HCT116 (cell line): ENCODE results near the gene PHF21B.

Experiments used
- CBX3 ChIP-seq: IDR thresholded peaks from 2 replicates; pipeline ENCODE4 v1.6.1; 2012; ENCODE audit warnings: low read depth
- CTCF ChIP-seq, 3 experiments: fragments of 200-600 bp in 1 of 3; sonication (generic) in 1 of 3; IDR thresholded peaks in 2 of 3; conservative IDR thresholded peaks in 1 of 3; 2 replicates each; pipeline ENCODE4 v1.5.1; 2012 to 2017; ENCODE audit warnings: low read depth in 2 of 3, low read length in 2 of 3, antibody characterized with exemption in 1 of 3, borderline replicate concordance in 1 of 3, control low read depth in 1 of 3, mild to moderate bottlenecking in 1 of 3, mixed read lengths in 1 of 3, mixed run types in 1 of 3, moderate library complexity in 1 of 3; ENCODE audit not compliant: insufficient read depth in 1 of 3
- EGR1 ChIP-seq: IDR thresholded peaks from 2 replicates; pipeline ENCODE4 v1.6.1; 2012; ENCODE audit warnings: low read depth
- EZH2 ChIP-seq: fragments of 200-600 bp; sonication (generic); IDR thresholded peaks from 2 replicates; pipeline ENCODE4 v1.6.1; 2017; ENCODE audit warnings: antibody characterized with exemption, mixed run types
- POLR2A ChIP-seq: IDR thresholded peaks from 2 replicates; pipeline ENCODE4 v1.7.0; 2011; ENCODE audit warnings: borderline replicate concordance; ENCODE audit not compliant: insufficient read depth, insufficient read length; ENCODE audit errors: extremely low read depth
- POLR2AphosphoS5 ChIP-seq: IDR thresholded peaks from 2 replicates; pipeline ENCODE4 v1.6.1; 2011; ENCODE audit warnings: mild to moderate bottlenecking, low read depth, low read length, moderate library complexity
- RAD21 ChIP-seq: IDR thresholded peaks from 2 replicates; pipeline ENCODE4 v1.6.1; 2012; ENCODE audit warnings: low read depth, mild to moderate bottlenecking
- REST ChIP-seq: IDR thresholded peaks from 2 replicates; pipeline ENCODE4 v1.6.1; 2012; ENCODE audit warnings: low read depth
- TCF7L2 ChIP-seq: IDR thresholded peaks from 2 replicates; pipeline ENCODE4 v1.7.0; 2011; ENCODE audit warnings: borderline replicate concordance, inconsistent platforms; ENCODE audit not compliant: insufficient read depth, insufficient read length; ENCODE audit errors: extremely low read depth
- YY1 ChIP-seq: IDR thresholded peaks from 2 replicates; pipeline ENCODE4 v1.6.1; 2011; ENCODE audit warnings: low read length, low read depth, moderate library complexity, mild to moderate bottlenecking; ENCODE audit not compliant: insufficient replicate concordance; ENCODE audit errors: extremely low read depth
- ZFX ChIP-seq: fragments of 450-650 bp; IDR thresholded peaks from 2 replicates; pipeline ENCODE4 v1.6.1; 2017
- ZNF274 ChIP-seq: fragments of 200-500 bp; sonication (Bioruptor generic); IDR thresholded peaks from 2 replicates; pipeline ENCODE4 v1.6.1; 2014; ENCODE audit warnings: mild to moderate bottlenecking, low read depth, low read length, inconsistent platforms
- TF ChIP-seq, protein P1 (sequence below): IDR thresholded peaks from 2 replicates; pipeline ENCODE4 v1.6.1; 2012
- TF ChIP-seq, protein P2 (sequence below): IDR thresholded peaks from 2 replicates; pipeline ENCODE4 v1.6.1; 2012

GRCh38 chr22:44848791-44849420 is 160.9 kb downstream of the PHF21B start:
- TF ChIP-seq CTCF (IDR thresholded peaks at IDR 0.05 in 2 of 3, conservative IDR thresholded peaks at IDR 0.05 in 1 of 3; ENCODE audit: borderline replicate concordance in 1 of 3, insufficient read depth in 1 of 3, low read depth in 2 of 3, low read length in 2 of 3) (no peak), POLR2A (no peak), CBX3 (no peak), ZNF274 (no peak), EGR1 (no peak), REST (no peak), POLR2AphosphoS5 (no peak), YY1 (no peak), EZH2 (no peak), RAD21 (no peak), ZFX (no peak), TCF7L2 (no peak)
- TF ChIP-seq, protein P1, sequence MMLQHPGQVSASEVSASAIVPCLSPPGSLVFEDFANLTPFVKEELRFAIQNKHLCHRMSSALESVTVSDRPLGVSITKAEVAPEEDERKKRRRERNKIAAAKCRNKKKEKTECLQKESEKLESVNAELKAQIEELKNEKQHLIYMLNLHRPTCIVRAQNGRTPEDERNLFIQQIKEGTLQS: no peak
- TF ChIP-seq, protein P2, sequence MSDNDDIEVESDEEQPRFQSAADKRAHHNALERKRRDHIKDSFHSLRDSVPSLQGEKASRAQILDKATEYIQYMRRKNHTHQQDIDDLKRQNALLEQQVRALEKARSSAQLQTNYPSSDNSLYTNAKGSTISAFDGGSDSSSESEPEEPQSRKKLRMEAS: no peak
